Gastrocnemius medialis (tissue), 4 donors: ENCODE measurements around the gene FYN. TPM values are rescaled to one million over a fixed set of nuclear protein-coding genes. Genes with fewer than 3 reads are reported as not detected.
"Not testable (repeated sequence)": the region's sequence is repeated elsewhere in the genome, so short reads cannot be mapped to it uniquely, and the experiment has no call there.

Experiments used
- ATAC-seq, 2 donors: fragments of 150-250 bp; one replicate each; pipeline ENCODE4 v1.9.1; 2016
- DNase-seq, 2 donors: peaks; one replicate each; pipeline ENCODE4 v3.0.0-alpha.2; 2019
- H3K27ac ChIP-seq, 4 donors: fragments of 200-600 bp; sonication (generic); 1 replicate in 1 of 4; 2 replicates in 3 of 4; pipeline ENCODE4 v1.5.1; 2016 to 2018; ENCODE audit warnings: mild to moderate bottlenecking in 2 of 4, moderate library complexity in 1 of 4
- H3K27me3 ChIP-seq, 3 donors: fragments of 200-600 bp; sonication (generic) in 2 of 3; 1 replicate in 1 of 3; 2 replicates in 2 of 3; pipeline versions ENCODE4 v1.5.1 to v1.6.0; 2016 to 2019; ENCODE audit warnings: mild to moderate bottlenecking in 1 of 3, moderate library complexity in 1 of 3
- H3K36me3 ChIP-seq, 2 donors: fragments of 200-600 bp; sonication (generic) in 1 of 2; one replicate each; pipeline ENCODE4 v1.5.1; 2017 to 2018
- H3K4me1 ChIP-seq, 2 donors: fragments of 200-600 bp; sonication (generic) in 1 of 2; one replicate each; pipeline ENCODE4 v1.5.1; 2016 to 2017; ENCODE audit warnings: mild to moderate bottlenecking in 2 of 2
- H3K4me3 ChIP-seq, 4 donors: fragments of 200-600 bp; sonication (generic) in 3 of 4; 1 replicate in 1 of 4; 2 replicates in 3 of 4; pipeline ENCODE4 v1.5.1; 2016 to 2019; ENCODE audit warnings: mild to moderate bottlenecking in 2 of 4
- H3K9me3 ChIP-seq, 3 donors: fragments of 200-600 bp; sonication (generic) in 2 of 3; 1 replicate in 1 of 3; 2 replicates in 2 of 3; pipeline ENCODE4 v1.5.1; 2016 to 2019
- CTCF ChIP-seq, 5 experiments: fragments of 450-650 bp in 3 of 5; fragments of 200-600 bp in 2 of 5; sonication (generic) in 2 of 5; IDR thresholded peaks in 4 of 5; conservative IDR thresholded peaks in 1 of 5; 1 replicate in 4 of 5; 2 replicates in 1 of 5; pipeline ENCODE4 v1.5.1; 2016 to 2019; ENCODE audit warnings: antibody characterized with exemption in 5 of 5, mild to moderate bottlenecking in 3 of 5, moderate library complexity in 3 of 5
- POLR2A ChIP-seq, 2 donors: fragments of 450-650 bp; IDR thresholded peaks; one replicate each; pipeline ENCODE4 v1.6.1; 2017; ENCODE audit warnings: antibody characterized with exemption in 2 of 2, mild to moderate bottlenecking in 2 of 2, moderate library complexity in 2 of 2
- in situ Hi-C, 4 donors: fragments of 200-750 bp; cut with MboI; loops; one replicate each; pipeline versions ENCODE4 v1.15.0 to v1.8.0; 2017; ENCODE audit warnings: low sequenced_read_pairs in 4 of 4
- intact Hi-C: fragments of 100-400 bp; cut with DNase I; formaldehyde crosslinking; loops from one replicate; pipeline ENCODE4 v1.15.1; 2023; ENCODE audit warnings: low total_unique reads
- total RNA-seq, 4 donors: library from RNA; depleted of rRNA; stranded (reverse); fragments of >200 nt; gene quantifications; one replicate each; pipeline versions ENCODE4 v1.1.0 to v1.2.3, GENCODE V29; 2016

The FYN gene
- total RNA-seq, 4 donors from 2014 or later, result 9.2 to 36.8 (median 17.0) TPM

- peak; percentile 17 to 45 for DNase-seq
- H3K4me1 ChIP-seq, result peaks cover 24 to 28% of the 10 kb centered on the region in 2 donors
- no peaks in the 10 kb centered on the region for H3K36me3 ChIP-seq
- peak overlapping the region in 1 of 4 donors; percentile 13 for H3K27ac ChIP-seq
- H3K27me3 ChIP-seq, result no peaks in the 10 kb centered on the region
- no peak overlapping the region for H3K4me3 ChIP-seq
- intact Hi-C loops (no loop called here), in situ Hi-C loops (no loop called here)
- H3K9me3 ChIP-seq, result no peaks in the 10 kb centered on the region
- TF ChIP-seq CTCF (IDR thresholded peaks at IDR 0.05 in 4 of 5, conservative IDR thresholded peaks at IDR 0.05 in 1 of 5) (no peak), POLR2A (IDR thresholded peaks at IDR 0.05) (no peak)
- peak; percentile 66 to 75 for ATAC-seq
Measured at GRCh38 chr6:111789598-111789997, 83.7 kb downstream of the FYN start.

- peaks cover 28 to 29% of the 10 kb centered on the region in 2 donors for H3K4me1 ChIP-seq
- H3K36me3 ChIP-seq, result no peaks in the 10 kb centered on the region
- H3K27ac ChIP-seq, result no peak overlapping the region
- H3K4me3 ChIP-seq, result no peak overlapping the region
- DNase-seq, result no peak
- no peaks in the 10 kb centered on the region for H3K9me3 ChIP-seq
- intact Hi-C loops (no loop called here), in situ Hi-C loops (no loop called here)
- no peaks in the 10 kb centered on the region for H3K27me3 ChIP-seq
- ATAC-seq, result no peak
- TF ChIP-seq CTCF (IDR thresholded peaks at IDR 0.05 in 4 of 5, conservative IDR thresholded peaks at IDR 0.05 in 1 of 5) (no peak), POLR2A (IDR thresholded peaks at IDR 0.05) (no peak)
Measured at GRCh38 chr6:111788379-111789276, 84.6 kb downstream of the FYN start.

GRCh38 chr6:111786151-111786550 is 87.1 kb downstream of the FYN start:
- H3K4me1 ChIP-seq, result peaks cover 26 to 28% of the 10 kb centered on the region in 2 donors
- DNase-seq, H3K9me3 ChIP-seq, ATAC-seq, intact Hi-C loops, H3K4me3 ChIP-seq, H3K27me3 ChIP-seq, in situ Hi-C loops, H3K27ac ChIP-seq, H3K36me3 ChIP-seq: not testable (repeated sequence)

GRCh38 chr6:111784433-111784832 is 88.8 kb downstream of the FYN start:
- H3K27ac ChIP-seq, result peak overlapping the region; percentile 31 to 65 (median 48)
- intact Hi-C loops, result no loop called here

More at GRCh38 chr6:111784433-111784832, 88.8 kb downstream of the FYN start:
- Histone ChIP-seq H3K36me3 (no peaks in the 10 kb centered on the region), H3K27me3 (no peaks in the 10 kb centered on the region), H3K9me3 (no peaks in the 10 kb centered on the region), H3K4me3 (no peak overlapping the region), H3K4me1 (peaks cover 22 to 23% of the 10 kb centered on the region in 2 donors)
- ATAC-seq, result peak; percentile 49 to 54
- in situ Hi-C loops, result no loop called here
- TF ChIP-seq POLR2A (IDR thresholded peaks at IDR 0.05) (no peak), CTCF (IDR thresholded peaks at IDR 0.05 in 4 of 5, conservative IDR thresholded peaks at IDR 0.05 in 1 of 5) (no peak)
- no peak for DNase-seq
